HFFc6 (cell line): ENCODE data around the gene ZNF778. TPM values are rescaled to one million over a fixed set of nuclear protein-coding genes. Genes with fewer than 3 reads are reported as not detected.
A peak's percentile ranks its signal among the peaks of the same experiment; 100 is the strongest.

Experiments used
- DNase-seq: peaks from one replicate; pipeline ENCODE4 v3.0.0-alpha.2; 2018
- H3K27ac Mint-ChIP-seq: 2 replicates; pipeline ENCODE4 v1.8.0; 2020; ENCODE audit warnings: mild to moderate bottlenecking, mixed read lengths
- H3K27me3 Mint-ChIP-seq: 2 replicates; pipeline ENCODE4 v1.8.0; 2021; ENCODE audit warnings: mild to moderate bottlenecking, moderate library complexity, mixed read lengths; ENCODE audit not compliant: insufficient read depth
- H3K36me3 Mint-ChIP-seq: 2 replicates; pipeline ENCODE4 v1.8.0; 2021; ENCODE audit warnings: low read depth, mixed read lengths
- H3K4me1 Mint-ChIP-seq: 2 replicates; pipeline ENCODE4 v1.8.0; 2020; ENCODE audit warnings: low read depth, mixed read lengths
- H3K4me3 Mint-ChIP-seq: 2 replicates; pipeline ENCODE4 v1.8.0; 2020; ENCODE audit warnings: mild to moderate bottlenecking, moderate library complexity, mixed read lengths
- H3K9me3 Mint-ChIP-seq: 2 replicates; pipeline ENCODE4 v1.8.0; 2020; ENCODE audit warnings: mild to moderate bottlenecking, mixed read lengths
- long read RNA-seq: library from polyadenylated mRNA; unstranded; transcript quantifications from one replicate; pipeline ENCODE4 v2.0.0, GENCODE V29; 2019
- total RNA-seq, 6 experiments: library from RNA; stranded (reverse); fragmentation: NEBNext Ultra II Directional; extraction: Animal tissue kit (Norgen Biotek cat#: 25700); gene quantifications; 2 replicates in 1 of 6; 3 replicates in 5 of 6; pipeline ENCODE4 v1.2.3, GENCODE V29; 2021
- TF ChIP-seq, protein P1 (sequence below): fragments of 200-600 bp; sonication (generic); IDR thresholded peaks from 2 replicates; pipeline ENCODE4 v1.5.0; 2021; ENCODE audit warnings: antibody characterized with exemption, mild to moderate bottlenecking

The ZNF778 gene
- total RNA-seq: 1 to 10 TPM; 6.8 to 8.1 (median 7.5) TPM
- long read RNA-seq, partial matches to known transcripts: 0 of 5 reads
- long read RNA-seq, other reads (novel, unspliced or antisense): 3 of 5 reads

DNA sequence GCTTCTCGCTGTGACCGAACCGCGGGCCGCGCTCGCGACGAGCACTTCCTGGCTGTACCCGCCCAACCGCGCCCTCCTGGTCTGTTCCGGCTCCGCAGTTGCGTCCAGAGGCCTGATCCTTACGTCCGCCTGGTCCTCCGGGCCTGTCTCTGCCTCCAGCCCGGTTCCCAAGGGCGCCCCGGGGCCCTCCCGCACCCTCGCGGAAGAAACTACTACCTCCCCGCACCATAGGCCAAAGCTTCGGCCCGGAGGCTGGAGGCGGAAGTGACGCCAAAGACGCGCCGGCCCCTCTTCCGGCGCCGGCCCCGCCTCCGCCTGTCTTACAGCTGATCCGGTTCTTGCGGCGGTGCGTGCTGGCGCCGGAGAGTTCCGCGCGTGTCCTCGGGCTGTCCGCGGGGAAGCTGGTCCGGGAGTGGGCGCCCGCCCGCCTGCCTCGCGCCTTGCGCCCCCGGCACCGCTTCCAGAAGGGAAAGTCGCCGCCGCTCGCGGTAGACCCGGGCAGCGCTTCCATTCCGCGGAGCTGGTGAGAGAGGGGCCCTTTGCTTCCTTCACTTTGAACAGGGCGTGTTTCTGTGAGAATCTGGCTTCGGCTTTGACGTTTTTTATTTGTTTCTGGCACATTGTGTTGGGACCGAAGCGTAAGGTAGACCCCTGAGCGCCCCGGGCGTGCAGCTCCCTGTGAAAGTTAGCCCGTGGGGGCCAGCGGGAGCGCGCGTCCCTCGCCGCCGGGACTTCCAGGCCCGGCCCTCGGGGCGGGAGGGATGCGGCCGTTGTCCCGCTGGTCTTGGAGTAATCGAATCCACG, at the start of gene ZNF778:
Gene ZNF778, plus strand, starts transcription at position 316 of the 804 bp plus-strand sequence. CDS start 3,425 bp downstream, outside the sequence.
- Mint-ChIP-seq H3K27ac (peak within 1 kb of the TSS; percentile 88), H3K9me3 (no peaks in the 10 kb centered on the region), H3K4me1 (peaks cover 30% of the 10 kb centered on the region), H3K27me3 (peaks cover 2% of the 10 kb centered on the region; the same call in 1 of the 2 replicates), H3K4me3 (peak within 1 kb of the TSS; percentile 84), H3K36me3 (peaks cover 25% of the 10 kb centered on the region)
- peak; percentile 69 for DNase-seq
- TF ChIP-seq, protein P1, sequence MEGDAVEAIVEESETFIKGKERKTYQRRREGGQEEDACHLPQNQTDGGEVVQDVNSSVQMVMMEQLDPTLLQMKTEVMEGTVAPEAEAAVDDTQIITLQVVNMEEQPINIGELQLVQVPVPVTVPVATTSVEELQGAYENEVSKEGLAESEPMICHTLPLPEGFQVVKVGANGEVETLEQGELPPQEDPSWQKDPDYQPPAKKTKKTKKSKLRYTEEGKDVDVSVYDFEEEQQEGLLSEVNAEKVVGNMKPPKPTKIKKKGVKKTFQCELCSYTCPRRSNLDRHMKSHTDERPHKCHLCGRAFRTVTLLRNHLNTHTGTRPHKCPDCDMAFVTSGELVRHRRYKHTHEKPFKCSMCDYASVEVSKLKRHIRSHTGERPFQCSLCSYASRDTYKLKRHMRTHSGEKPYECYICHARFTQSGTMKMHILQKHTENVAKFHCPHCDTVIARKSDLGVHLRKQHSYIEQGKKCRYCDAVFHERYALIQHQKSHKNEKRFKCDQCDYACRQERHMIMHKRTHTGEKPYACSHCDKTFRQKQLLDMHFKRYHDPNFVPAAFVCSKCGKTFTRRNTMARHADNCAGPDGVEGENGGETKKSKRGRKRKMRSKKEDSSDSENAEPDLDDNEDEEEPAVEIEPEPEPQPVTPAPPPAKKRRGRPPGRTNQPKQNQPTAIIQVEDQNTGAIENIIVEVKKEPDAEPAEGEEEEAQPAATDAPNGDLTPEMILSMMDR: no peak

DNA sequence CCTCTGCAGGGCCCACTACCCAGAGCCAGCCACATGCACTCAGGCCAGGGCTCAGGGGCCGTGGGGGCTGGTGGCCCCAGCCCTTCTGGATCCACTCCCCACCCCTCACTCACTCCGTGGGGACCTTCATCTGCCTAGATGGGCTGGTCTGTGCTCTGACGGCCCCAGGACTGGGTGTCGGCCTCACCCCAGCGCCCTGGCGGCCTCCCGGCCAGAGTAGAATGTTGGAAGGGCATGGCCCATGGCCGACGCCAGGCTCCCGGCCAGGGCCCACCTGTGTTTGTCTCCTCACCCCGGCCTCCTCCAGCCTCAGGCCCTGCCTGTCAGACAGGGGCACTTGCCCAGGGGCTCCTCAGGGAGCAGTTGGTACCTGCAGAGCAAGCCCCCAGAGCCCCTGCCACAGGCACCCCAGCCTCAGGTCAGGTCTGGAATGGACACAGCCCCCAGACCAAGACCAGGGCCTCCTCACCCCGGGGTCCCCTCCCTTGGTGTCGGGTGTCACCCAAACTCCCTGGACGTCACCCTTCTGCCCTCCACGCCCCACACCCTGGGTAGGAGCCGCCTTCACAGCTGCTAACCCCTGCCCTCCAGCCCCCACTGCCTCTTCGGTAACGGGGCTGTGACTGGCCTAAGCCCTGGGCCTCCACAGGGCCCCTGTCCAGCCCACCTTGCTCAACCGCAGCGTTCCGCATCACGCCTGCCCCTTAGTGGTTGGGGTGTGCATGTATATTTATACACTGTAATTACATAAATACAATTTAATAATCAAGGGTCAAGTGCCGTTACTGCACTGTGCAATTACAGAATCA, 48.9 kb upstream of the ZNF778 start:
- Mint-ChIP-seq H3K9me3 (no peaks in the 10 kb centered on the region), H3K36me3 (no peaks in the 10 kb centered on the region), H3K27ac (no peak overlapping the region), H3K27me3 (peaks cover 3% of the 10 kb centered on the region), H3K4me3 (no peak overlapping the region), H3K4me1 (peaks cover 14% of the 10 kb centered on the region)
- TF ChIP-seq, protein P1: peak; percentile 47
- no peak for DNase-seq

DNA sequence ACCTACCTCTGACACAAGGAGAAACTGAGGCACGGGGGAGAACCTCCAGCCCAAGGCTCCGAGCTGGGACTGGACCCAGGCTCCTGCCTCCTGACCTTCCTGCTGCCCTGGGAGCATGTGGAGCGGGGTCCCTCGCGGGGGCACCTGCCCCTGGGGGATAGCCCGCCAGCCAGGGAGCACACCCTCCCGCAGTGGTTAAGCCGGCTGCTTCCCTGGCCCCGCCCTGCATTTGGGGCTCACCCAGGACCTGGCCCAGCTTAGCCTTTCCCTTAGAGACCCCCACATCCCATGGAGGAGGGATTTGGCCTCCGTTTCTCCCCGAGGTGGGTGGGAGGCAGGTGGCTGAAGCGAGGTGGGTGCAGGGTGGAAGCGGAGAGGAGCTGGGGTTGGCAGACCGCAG, 47.7 kb upstream of the ZNF778 start:
- H3K27ac Mint-ChIP-seq: no peak overlapping the region
- no peak for DNase-seq
- peaks cover 3% of the 10 kb centered on the region for H3K27me3 Mint-ChIP-seq
- TF ChIP-seq, protein P1: no peak
- no peak overlapping the region for H3K4me3 Mint-ChIP-seq
- no peaks in the 10 kb centered on the region for H3K36me3 Mint-ChIP-seq
- no peaks in the 10 kb centered on the region for H3K9me3 Mint-ChIP-seq
- peaks cover 5% of the 10 kb centered on the region for H3K4me1 Mint-ChIP-seq

DNA sequence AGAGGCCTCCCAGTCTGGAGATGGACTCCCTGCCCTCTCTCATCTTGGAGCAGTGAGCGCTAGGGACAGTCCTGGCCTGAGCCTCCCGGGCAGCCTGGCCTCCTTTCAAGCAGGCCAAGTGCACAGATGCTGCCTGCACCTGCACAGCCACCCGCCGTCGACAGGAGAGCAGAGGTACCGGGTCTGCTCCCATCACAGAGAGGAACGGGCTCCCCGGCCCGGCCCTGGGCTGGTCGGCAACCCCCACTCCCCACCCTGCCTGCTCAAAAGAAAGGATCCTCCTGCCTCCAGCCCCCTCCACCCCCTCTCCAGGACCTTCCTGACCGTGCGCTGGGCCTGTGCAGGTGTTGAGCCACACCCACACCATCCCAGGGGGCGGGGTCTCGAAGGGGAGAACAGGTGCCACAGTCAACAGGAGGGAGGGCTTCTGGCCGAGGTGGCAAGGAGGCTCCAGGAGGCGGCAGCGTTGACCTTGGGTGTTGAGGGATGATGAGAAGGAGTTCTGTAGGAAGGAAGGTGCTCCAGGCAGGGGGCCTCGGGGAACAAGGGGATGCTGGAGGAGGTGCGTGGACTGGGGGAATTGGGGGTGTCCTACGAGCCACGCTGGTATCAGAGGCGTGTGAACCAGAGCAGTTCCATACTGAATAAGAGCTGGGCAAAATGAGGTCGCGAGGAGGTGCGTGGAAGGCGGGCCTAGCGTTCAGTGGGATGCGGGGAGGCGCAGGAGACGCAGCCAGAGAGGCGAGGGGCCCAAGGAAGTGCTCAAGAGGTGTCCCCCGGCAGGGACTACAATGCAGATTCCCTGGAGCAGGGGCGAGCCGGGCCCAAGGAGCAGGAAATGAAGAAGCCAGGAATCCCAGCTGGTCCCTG, 46.9 kb upstream of the ZNF778 start:
- no peak for DNase-seq
- H3K4me1 Mint-ChIP-seq: peaks cover 5% of the 10 kb centered on the region
- H3K27me3 Mint-ChIP-seq: peaks cover 2% of the 10 kb centered on the region; the same call in 1 of the 2 replicates
- H3K4me3 Mint-ChIP-seq: peak overlapping the region; percentile 35; the same call in 1 of the 2 replicates
- H3K27ac Mint-ChIP-seq: no peak overlapping the region
- H3K9me3 Mint-ChIP-seq: no peaks in the 10 kb centered on the region
- TF ChIP-seq, protein P1: no peak
- no peaks in the 10 kb centered on the region for H3K36me3 Mint-ChIP-seq
